ENCODE results near the gene CPNE5.
"Not testable (repeated sequence)": the region's sequence is repeated elsewhere in the genome, so short reads cannot be mapped to it uniquely, and the experiment has no call there.

The CPNE5 gene

GRCh38 chr6:36717231-36717825, 121.9 kb downstream of the CPNE5 start:
- peaks cover 5% of the 10 kb centered on the region for H3K4me1 ChIP-seq (ENCODE audit: control insufficient read depth, insufficient read depth, low read length)
- no peaks in the 10 kb centered on the region for H3K9me3 ChIP-seq (ENCODE audit: control insufficient read depth, low read length)
- no peak overlapping the region for H3K4me3 ChIP-seq (ENCODE audit: insufficient read depth, low read depth, low read length)
- no peak overlapping the region for H3K27ac ChIP-seq (ENCODE audit: insufficient read depth, low read depth, low read length, poor library complexity, severe bottlenecking)
- WGBS, 2 experiments, result 84 to 86% methylated on average over 13 of the region's 13 CpGs
- no peaks in the 10 kb centered on the region for H3K36me3 ChIP-seq (ENCODE audit: control insufficient read depth, insufficient read depth, low read length)
- no peaks in the 10 kb centered on the region for H3K27me3 ChIP-seq (ENCODE audit: control insufficient read depth, insufficient read depth, low read length, poor library complexity, severe bottlenecking)

- Histone ChIP-seq H3K4me3 (ENCODE audit: insufficient read depth, low read depth, low read length) (no peak overlapping the region), H3K27me3 (ENCODE audit: control insufficient read depth, insufficient read depth, low read length, poor library complexity, severe bottlenecking) (no peaks in the 10 kb centered on the region), H3K4me1 (ENCODE audit: control insufficient read depth, insufficient read depth, low read length) (peaks cover 4% of the 10 kb centered on the region), H3K36me3 (ENCODE audit: control insufficient read depth, insufficient read depth, low read length) (no peaks in the 10 kb centered on the region), H3K9me3 (ENCODE audit: control insufficient read depth, low read length) (no peaks in the 10 kb centered on the region), H3K27ac (ENCODE audit: insufficient read depth, low read depth, low read length, poor library complexity, severe bottlenecking) (no peak overlapping the region)
- 93 to 95% methylated on average over 8 of the region's 8 CpGs for WGBS, 2 experiments
Observed at GRCh38 chr6:36716476-36717093, 122.7 kb downstream of the CPNE5 start.

- Histone ChIP-seq H3K27ac (ENCODE audit: insufficient read depth, low read depth, low read length, poor library complexity, severe bottlenecking) (no peak overlapping the region), H3K9me3 (ENCODE audit: control insufficient read depth, low read length) (no peaks in the 10 kb centered on the region), H3K4me1 (ENCODE audit: control insufficient read depth, insufficient read depth, low read length) (no peaks in the 10 kb centered on the region), H3K36me3 (ENCODE audit: control insufficient read depth, insufficient read depth, low read length) (no peaks in the 10 kb centered on the region), H3K4me3 (ENCODE audit: insufficient read depth, low read depth, low read length) (no peak overlapping the region), H3K27me3 (ENCODE audit: control insufficient read depth, insufficient read depth, low read length, poor library complexity, severe bottlenecking) (no peaks in the 10 kb centered on the region)
- WGBS, 2 experiments, result 79 to 82% methylated on average over 7 of the region's 7 CpGs
Observed at GRCh38 chr6:36715469-36715868, 123.8 kb downstream of the CPNE5 start.

GRCh38 chr6:36714511-36714910, 124.7 kb downstream of the CPNE5 start:
- Histone ChIP-seq H3K27ac (ENCODE audit: insufficient read depth, low read depth, low read length, poor library complexity, severe bottlenecking) (no peak overlapping the region), H3K4me3 (ENCODE audit: insufficient read depth, low read depth, low read length) (no peak overlapping the region), H3K9me3 (ENCODE audit: control insufficient read depth, low read length) (no peaks in the 10 kb centered on the region), H3K4me1 (ENCODE audit: control insufficient read depth, insufficient read depth, low read length) (no peaks in the 10 kb centered on the region), H3K27me3 (ENCODE audit: control insufficient read depth, insufficient read depth, low read length, poor library complexity, severe bottlenecking) (no peaks in the 10 kb centered on the region), H3K36me3 (ENCODE audit: control insufficient read depth, insufficient read depth, low read length) (no peaks in the 10 kb centered on the region)
- WGBS, 2 experiments, result 88 to 89% methylated on average over 10 of the region's 10 CpGs

- no peaks in the 10 kb centered on the region for H3K36me3 ChIP-seq (ENCODE audit: control insufficient read depth, insufficient read depth, low read length)
- WGBS, 2 experiments, result 90% methylated on average over 8 of the region's 8 CpGs
- no peaks in the 10 kb centered on the region for H3K9me3 ChIP-seq (ENCODE audit: control insufficient read depth, low read length)
Observed at GRCh38 chr6:36713846-36714245, 125.4 kb downstream of the CPNE5 start.

GRCh38 chr6:36712816-36713215, 126.4 kb downstream of the CPNE5 start:
- Histone ChIP-seq H3K36me3 (ENCODE audit: control insufficient read depth, insufficient read depth, low read length) (no peaks in the 10 kb centered on the region), H3K27me3 (ENCODE audit: control insufficient read depth, insufficient read depth, low read length, poor library complexity, severe bottlenecking) (no peaks in the 10 kb centered on the region), H3K4me1 (ENCODE audit: control insufficient read depth, insufficient read depth, low read length) (no peaks in the 10 kb centered on the region), H3K9me3 (ENCODE audit: control insufficient read depth, low read length) (no peaks in the 10 kb centered on the region), H3K27ac (ENCODE audit: insufficient read depth, low read depth, low read length, poor library complexity, severe bottlenecking) (no peak overlapping the region), H3K4me3 (ENCODE audit: insufficient read depth, low read depth, low read length) (no peak overlapping the region)
- 93 to 97% methylated on average over 4 of the region's 4 CpGs for WGBS, 2 experiments

More at GRCh38 chr6:36713846-36714245, 125.4 kb downstream of the CPNE5 start:
- Histone ChIP-seq H3K27ac (ENCODE audit: insufficient read depth, low read depth, low read length, poor library complexity, severe bottlenecking) (no peak overlapping the region), H3K4me3 (ENCODE audit: insufficient read depth, low read depth, low read length) (no peak overlapping the region), H3K4me1 (ENCODE audit: control insufficient read depth, insufficient read depth, low read length) (no peaks in the 10 kb centered on the region), H3K27me3 (ENCODE audit: control insufficient read depth, insufficient read depth, low read length, poor library complexity, severe bottlenecking) (no peaks in the 10 kb centered on the region)

- H3K4me1 ChIP-seq (ENCODE audit: control insufficient read depth, insufficient read depth, low read length), result no peaks in the 10 kb centered on the region
- H3K27me3 ChIP-seq (ENCODE audit: control insufficient read depth, insufficient read depth, low read length, poor library complexity, severe bottlenecking), result no peaks in the 10 kb centered on the region
- no peaks in the 10 kb centered on the region for H3K9me3 ChIP-seq (ENCODE audit: control insufficient read depth, low read length)
- 88 to 93% methylated on average over 1 of the region's 1 CpG for WGBS, 2 experiments
- no peak overlapping the region for H3K4me3 ChIP-seq (ENCODE audit: insufficient read depth, low read depth, low read length)
- H3K27ac ChIP-seq (ENCODE audit: insufficient read depth, low read depth, low read length, poor library complexity, severe bottlenecking), result no peak overlapping the region
- no peaks in the 10 kb centered on the region for H3K36me3 ChIP-seq (ENCODE audit: control insufficient read depth, insufficient read depth, low read length)
Observed at GRCh38 chr6:36706339-36706738, 132.9 kb downstream of the CPNE5 start.

- 81 to 82% methylated on average over 7 of the region's 7 CpGs for WGBS, 2 experiments
Observed at GRCh38 chr6:36704961-36705577, 134.2 kb downstream of the CPNE5 start.

GRCh38 chr6:36703982-36704381, 135.3 kb downstream of the CPNE5 start:
- H3K36me3 ChIP-seq (ENCODE audit: control insufficient read depth, insufficient read depth, low read length), result no peaks in the 10 kb centered on the region
- H3K4me1 ChIP-seq (ENCODE audit: control insufficient read depth, insufficient read depth, low read length), result no peaks in the 10 kb centered on the region
- WGBS, 2 experiments, result 93 to 94% methylated on average over 18 of the region's 18 CpGs
- no peaks in the 10 kb centered on the region for H3K9me3 ChIP-seq (ENCODE audit: control insufficient read depth, low read length)
- H3K27ac ChIP-seq (ENCODE audit: insufficient read depth, low read depth, low read length, poor library complexity, severe bottlenecking), result no peak overlapping the region
- H3K4me3 ChIP-seq (ENCODE audit: insufficient read depth, low read depth, low read length), result no peak overlapping the region
- no peaks in the 10 kb centered on the region for H3K27me3 ChIP-seq (ENCODE audit: control insufficient read depth, insufficient read depth, low read length, poor library complexity, severe bottlenecking)

More at GRCh38 chr6:36704961-36705577, 134.2 kb downstream of the CPNE5 start:
- H3K27me3 ChIP-seq (ENCODE audit: control insufficient read depth, insufficient read depth, low read length, poor library complexity, severe bottlenecking); H3K36me3 ChIP-seq (ENCODE audit: control insufficient read depth, insufficient read depth, low read length); H3K9me3 ChIP-seq (ENCODE audit: control insufficient read depth, low read length); H3K27ac ChIP-seq (ENCODE audit: insufficient read depth, low read depth, low read length, poor library complexity, severe bottlenecking); H3K4me1 ChIP-seq (ENCODE audit: control insufficient read depth, insufficient read depth, low read length); H3K4me3 ChIP-seq (ENCODE audit: insufficient read depth, low read depth, low read length): not testable (repeated sequence)

GRCh38 chr6:36703081-36703606, 136.1 kb downstream of the CPNE5 start:
- Histone ChIP-seq H3K27me3 (ENCODE audit: control insufficient read depth, insufficient read depth, low read length, poor library complexity, severe bottlenecking) (no peaks in the 10 kb centered on the region), H3K4me1 (ENCODE audit: control insufficient read depth, insufficient read depth, low read length) (no peaks in the 10 kb centered on the region), H3K4me3 (ENCODE audit: insufficient read depth, low read depth, low read length) (no peak overlapping the region), H3K9me3 (ENCODE audit: control insufficient read depth, low read length) (no peaks in the 10 kb centered on the region), H3K36me3 (ENCODE audit: control insufficient read depth, insufficient read depth, low read length) (no peaks in the 10 kb centered on the region), H3K27ac (ENCODE audit: insufficient read depth, low read depth, low read length, poor library complexity, severe bottlenecking) (no peak overlapping the region)
- WGBS, 2 experiments, result 90 to 93% methylated on average over 5 of the region's 5 CpGs

All from ectodermal cell (in vitro differentiated cells).